ENCODE measurements around the gene UMAD1.

The UMAD1 gene

DNA sequence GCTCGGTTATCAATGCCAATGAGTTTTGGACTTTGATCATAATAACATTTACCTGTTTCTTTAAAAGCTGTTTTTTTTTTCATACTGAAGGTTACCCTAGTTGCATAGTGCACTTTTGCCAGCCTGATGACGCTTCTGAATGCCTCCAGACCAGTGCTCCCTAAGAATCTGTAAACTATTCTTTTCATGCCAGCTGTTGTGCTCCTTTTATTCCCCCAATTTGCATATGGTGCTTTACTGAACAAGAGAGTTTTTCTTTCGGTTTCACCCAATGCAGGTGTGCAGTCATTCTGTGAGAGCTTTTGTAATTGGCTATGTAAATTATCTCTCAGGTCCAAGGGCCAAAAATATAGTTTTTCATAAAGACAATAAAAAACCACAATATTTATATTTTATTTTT lies 279.9 kb downstream of the UMAD1 start:
- H3K36me3 ChIP-seq (ENCODE audit: control insufficient read depth, insufficient read depth, low read length), result no peaks in the 10 kb centered on the region
- DNase-seq (ENCODE audit: extremely low read depth, insufficient read length), result peak; percentile 54
- H3K4me3 ChIP-seq (replicated peaks; ENCODE audit: low read depth, low read length), result no peak overlapping the region
- TF ChIP-seq, protein P1, sequence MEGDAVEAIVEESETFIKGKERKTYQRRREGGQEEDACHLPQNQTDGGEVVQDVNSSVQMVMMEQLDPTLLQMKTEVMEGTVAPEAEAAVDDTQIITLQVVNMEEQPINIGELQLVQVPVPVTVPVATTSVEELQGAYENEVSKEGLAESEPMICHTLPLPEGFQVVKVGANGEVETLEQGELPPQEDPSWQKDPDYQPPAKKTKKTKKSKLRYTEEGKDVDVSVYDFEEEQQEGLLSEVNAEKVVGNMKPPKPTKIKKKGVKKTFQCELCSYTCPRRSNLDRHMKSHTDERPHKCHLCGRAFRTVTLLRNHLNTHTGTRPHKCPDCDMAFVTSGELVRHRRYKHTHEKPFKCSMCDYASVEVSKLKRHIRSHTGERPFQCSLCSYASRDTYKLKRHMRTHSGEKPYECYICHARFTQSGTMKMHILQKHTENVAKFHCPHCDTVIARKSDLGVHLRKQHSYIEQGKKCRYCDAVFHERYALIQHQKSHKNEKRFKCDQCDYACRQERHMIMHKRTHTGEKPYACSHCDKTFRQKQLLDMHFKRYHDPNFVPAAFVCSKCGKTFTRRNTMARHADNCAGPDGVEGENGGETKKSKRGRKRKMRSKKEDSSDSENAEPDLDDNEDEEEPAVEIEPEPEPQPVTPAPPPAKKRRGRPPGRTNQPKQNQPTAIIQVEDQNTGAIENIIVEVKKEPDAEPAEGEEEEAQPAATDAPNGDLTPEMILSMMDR (IDR thresholded peaks at IDR 0.05; ENCODE audit: insufficient read depth, low read length, poor library complexity, severe bottlenecking), result no peak
- no peaks in the 10 kb centered on the region for H3K27me3 ChIP-seq (replicated peaks; ENCODE audit: control insufficient read depth, insufficient read depth, low read length)

DNA sequence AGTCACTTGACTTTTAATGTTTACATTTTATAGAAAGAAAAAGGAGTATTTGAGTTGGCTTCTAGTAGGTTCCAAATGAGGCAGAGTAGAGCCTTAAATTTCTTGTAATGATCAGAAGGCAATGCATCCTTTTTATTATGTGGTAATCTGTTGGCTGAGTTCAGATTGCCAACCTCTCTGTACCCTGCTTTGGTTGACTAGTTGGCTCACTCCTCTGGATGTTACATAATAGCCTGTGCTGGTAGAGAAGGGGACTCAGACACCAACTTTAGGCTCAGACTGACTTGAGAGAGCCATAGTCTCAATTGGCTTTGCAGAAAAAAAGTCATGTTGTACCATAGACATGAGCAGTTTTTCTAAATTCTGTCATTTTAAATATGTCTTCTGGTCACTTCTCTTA lies 281.3 kb downstream of the UMAD1 start:
- Histone ChIP-seq H3K36me3 (ENCODE audit: control insufficient read depth, insufficient read depth, low read length) (no peaks in the 10 kb centered on the region), H3K4me3 (replicated peaks; ENCODE audit: low read depth, low read length) (no peak overlapping the region), H3K27me3 (replicated peaks; ENCODE audit: control insufficient read depth, insufficient read depth, low read length) (no peaks in the 10 kb centered on the region)
- TF ChIP-seq, protein P1 (IDR thresholded peaks at IDR 0.05; ENCODE audit: insufficient read depth, low read length, poor library complexity, severe bottlenecking), result no peak
- DNase-seq (ENCODE audit: extremely low read depth, insufficient read length), result no peak

DNA sequence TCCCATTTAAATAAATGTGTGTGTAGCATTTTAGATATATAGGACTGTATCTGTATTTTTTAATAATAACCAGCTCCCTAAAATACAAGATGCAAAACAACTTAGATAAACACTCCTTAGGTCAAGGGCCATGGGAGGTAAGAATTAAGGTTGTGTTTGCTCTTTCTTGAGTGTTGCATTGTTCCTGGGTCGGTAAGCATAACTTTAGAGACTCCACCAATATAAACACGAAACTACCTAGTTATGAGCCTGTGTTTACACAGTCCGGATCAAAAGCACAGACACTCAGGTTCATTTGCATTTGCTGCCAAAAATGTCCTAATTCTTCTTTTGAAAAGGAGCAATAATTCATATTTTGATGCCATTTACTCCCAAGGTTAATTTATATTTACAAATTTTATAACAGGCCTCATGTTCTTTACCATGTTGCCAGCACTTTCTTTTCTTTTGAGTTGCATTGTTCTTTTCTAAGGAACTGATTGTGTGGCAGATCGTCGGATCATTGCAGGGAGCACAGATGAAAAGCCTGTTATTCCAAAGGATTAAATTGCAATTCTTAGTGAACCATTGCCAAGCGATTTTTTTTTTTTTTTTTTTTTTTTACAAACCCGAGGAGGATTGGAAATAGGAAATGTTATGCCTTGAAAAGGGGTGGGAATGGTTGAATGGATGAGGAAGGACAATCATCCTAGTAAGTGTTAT lies 282.3 kb downstream of the UMAD1 start:
- no peaks in the 10 kb centered on the region for H3K27me3 ChIP-seq (replicated peaks; ENCODE audit: control insufficient read depth, insufficient read depth, low read length)

GRCh38 chr7:7923818-7924217 lies 283.3 kb downstream of the UMAD1 start:
- TF ChIP-seq, protein P1 (IDR thresholded peaks at IDR 0.05; ENCODE audit: insufficient read depth, low read length, poor library complexity, severe bottlenecking), result no peak
- no peak for DNase-seq (ENCODE audit: extremely low read depth, insufficient read length)
- H3K36me3 ChIP-seq (ENCODE audit: control insufficient read depth, insufficient read depth, low read length), result no peaks in the 10 kb centered on the region

More for the DNA sequence above, 282.3 kb downstream of the UMAD1 start:
- DNase-seq (ENCODE audit: extremely low read depth, insufficient read length), result no peak
- no peaks in the 10 kb centered on the region for H3K36me3 ChIP-seq (ENCODE audit: control insufficient read depth, insufficient read depth, low read length)
- no peak overlapping the region for H3K4me3 ChIP-seq (replicated peaks; ENCODE audit: low read depth, low read length)
- TF ChIP-seq, protein P1 (IDR thresholded peaks at IDR 0.05; ENCODE audit: insufficient read depth, low read length, poor library complexity, severe bottlenecking), result no peak

GRCh38 chr7:7924303-7924702 lies 283.8 kb downstream of the UMAD1 start:
- no peaks in the 10 kb centered on the region for H3K27me3 ChIP-seq (replicated peaks; ENCODE audit: control insufficient read depth, insufficient read depth, low read length)
- TF ChIP-seq, protein P1 (IDR thresholded peaks at IDR 0.05; ENCODE audit: insufficient read depth, low read length, poor library complexity, severe bottlenecking), result no peak
- no peak for DNase-seq (ENCODE audit: extremely low read depth, insufficient read length)
- H3K36me3 ChIP-seq (ENCODE audit: control insufficient read depth, insufficient read depth, low read length), result no peaks in the 10 kb centered on the region
- no peak overlapping the region for H3K4me3 ChIP-seq (replicated peaks; ENCODE audit: low read depth, low read length)

More at GRCh38 chr7:7923818-7924217, 283.3 kb downstream of the UMAD1 start:
- Histone ChIP-seq H3K27me3 (replicated peaks; ENCODE audit: control insufficient read depth, insufficient read depth, low read length) (no peaks in the 10 kb centered on the region), H3K4me3 (replicated peaks; ENCODE audit: low read depth, low read length) (no peak overlapping the region)
